Brain pericyte (primary cell): ENCODE results near the gene APOA5.

ENCODE experiments used
- DNase-seq: peaks from one replicate; pipeline ENCODE4 v3.0.0-alpha.2; 2012; ENCODE audit warnings: low read depth, low spot score

The APOA5 gene

GRCh38 chr11:116797816-116798215, 6.1 kb upstream of the APOA5 start:
- DNase-seq: no peak

GRCh38 chr11:116796548-116796947, 4.9 kb upstream of the APOA5 start:
- no peak for DNase-seq

GRCh38 chr11:116794851-116795250, 3.2 kb upstream of the APOA5 start:
- no peak for DNase-seq

- no peak for DNase-seq
Measured at GRCh38 chr11:116793772-116794097, 2.1 kb upstream of the APOA5 start.

GRCh38 chr11:116792869-116793771, 1.4 kb upstream of the APOA5 start:
- no peak for DNase-seq

- no peak for DNase-seq
Measured at GRCh38 chr11:116792144-116792868, 627 bp upstream of the APOA5 start.

GRCh38 chr11:116791002-116791812, 472 bp downstream of the APOA5 start:
- no peak for DNase-seq

GRCh38 chr11:116790167-116791001, 1.3 kb downstream of the APOA5 start:
- DNase-seq: no peak

GRCh38 chr11:116788975-116789374, 2.7 kb downstream of the APOA5 start:
- DNase-seq: no peak

GRCh38 chr11:116788534-116788933, 3.1 kb downstream of the APOA5 start:
- no peak for DNase-seq

GRCh38 chr11:116787786-116788486, 3.7 kb downstream of the APOA5 start, which contains the start of gene ZPR1:
ZPR1 (minus strand) TSS chr11:116788023; CDS start chr11:116787990, 33 bp downstream.
- DNase-seq: no peak

- DNase-seq: no peak
Measured at GRCh38 chr11:116787436-116787785, 4.3 kb downstream of the APOA5 start.

GRCh38 chr11:116786966-116787365, 4.7 kb downstream of the APOA5 start:
- no peak for DNase-seq

- no peak for DNase-seq
Measured at GRCh38 chr11:116786326-116786725, 5.4 kb downstream of the APOA5 start.

- DNase-seq: no peak
Measured at GRCh38 chr11:116782728-116783127, 9.0 kb downstream of the APOA5 start.

GRCh38 chr11:116778556-116778955, 13.1 kb downstream of the APOA5 start:
- no peak for DNase-seq

GRCh38 chr11:116777056-116777455, 14.6 kb downstream of the APOA5 start:
- DNase-seq: no peak

GRCh38 chr11:116776522-116776984, 15.1 kb downstream of the APOA5 start:
- no peak for DNase-seq

- no peak for DNase-seq
Measured at GRCh38 chr11:116775975-116776374, 15.7 kb downstream of the APOA5 start.

GRCh38 chr11:116774661-116775060, 17.0 kb downstream of the APOA5 start:
- DNase-seq: no peak
